GM18909 (cell line): ENCODE data around the gene ZBTB46.
"Not testable (repeated sequence)": the region's sequence is repeated elsewhere in the genome, so short reads cannot be mapped to it uniquely, and the experiment has no call there.

Source experiments
- ATAC-seq: cut with Tn5 transposase; IDR thresholded peaks from one replicate; pipeline ENCODE4 v1.9.1; 2021; ENCODE audit warnings: mild to moderate bottlenecking; ENCODE audit not compliant: unreplicated experiment, poor library complexity

The ZBTB46 gene

GRCh38 chr20:63830841-63831588, at the start of gene ZBTB46:
ZBTB46 (minus strand) TSS chr20:63831264; CDS start chr20:63790757, 40,507 bp downstream.
- ATAC-seq, result peak; percentile 51

GRCh38 chr20:63878899-63879663, 48.0 kb upstream of the ZBTB46 start:
- no peak for ATAC-seq

DNA sequence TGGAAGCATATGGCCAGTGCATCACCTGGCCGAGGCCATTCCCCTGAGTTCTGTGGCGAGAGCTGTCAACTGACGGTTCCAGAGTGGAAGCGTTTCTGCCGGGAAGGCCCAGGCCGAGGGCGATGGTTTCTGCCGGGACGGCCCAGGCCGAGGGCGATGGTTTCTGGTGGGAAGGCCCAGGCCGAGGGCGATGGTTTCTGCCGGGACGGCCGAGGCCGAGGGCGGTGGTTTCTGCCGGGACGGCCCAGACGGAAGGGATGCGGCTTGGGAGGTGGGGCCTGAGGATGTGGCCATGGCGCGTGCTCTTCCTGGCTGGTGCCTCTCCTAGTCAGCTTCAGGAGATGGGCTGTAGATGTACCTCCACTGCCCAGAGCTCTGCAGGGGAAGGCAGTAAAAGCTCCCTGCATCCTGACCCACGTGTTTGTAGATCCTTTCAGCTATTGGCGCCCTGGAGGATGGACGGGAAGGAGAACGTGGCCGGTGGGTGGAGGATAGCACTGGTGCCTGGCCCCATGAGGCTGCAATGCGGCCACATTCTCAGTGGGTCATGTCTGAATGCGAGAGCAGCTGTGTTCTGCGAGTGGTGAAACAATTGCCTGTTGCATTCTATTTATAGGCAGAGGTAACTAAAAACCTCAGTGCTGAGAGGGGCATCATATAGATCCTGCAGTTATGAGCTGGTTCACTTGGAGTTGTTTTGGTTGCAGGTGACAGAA, 46.8 kb upstream of the ZBTB46 start:
- no peak for ATAC-seq

DNA sequence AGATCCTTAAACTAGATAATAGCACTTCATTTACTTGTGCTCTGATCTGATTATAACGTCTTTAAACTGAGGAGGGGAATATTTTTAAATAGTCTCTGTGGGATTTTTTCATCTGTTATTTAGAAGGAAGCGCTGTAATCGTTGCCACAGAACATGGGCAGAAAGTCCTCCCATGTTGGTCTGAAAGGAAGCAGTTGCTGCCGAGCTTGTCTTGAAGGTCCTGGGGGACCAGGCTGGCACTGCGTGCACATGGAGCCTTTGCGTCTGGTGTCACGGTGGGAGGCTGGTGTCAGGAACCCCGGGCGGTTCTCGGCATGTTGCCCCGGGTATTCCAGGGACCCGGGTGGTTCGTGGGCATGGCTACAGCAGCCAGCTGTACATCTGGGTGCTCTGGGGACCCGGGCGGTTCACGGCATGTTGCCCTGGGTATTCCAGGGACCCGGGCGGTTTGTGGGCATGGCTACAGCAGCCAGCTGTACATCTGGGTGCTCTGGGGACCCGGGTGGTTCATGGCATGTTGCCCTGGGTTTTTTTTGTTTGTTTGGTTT, 45.5 kb upstream of the ZBTB46 start:
- no peak for ATAC-seq

GRCh38 chr20:63874241-63874640, 43.2 kb upstream of the ZBTB46 start:
- ATAC-seq, result not testable (repeated sequence)

DNA sequence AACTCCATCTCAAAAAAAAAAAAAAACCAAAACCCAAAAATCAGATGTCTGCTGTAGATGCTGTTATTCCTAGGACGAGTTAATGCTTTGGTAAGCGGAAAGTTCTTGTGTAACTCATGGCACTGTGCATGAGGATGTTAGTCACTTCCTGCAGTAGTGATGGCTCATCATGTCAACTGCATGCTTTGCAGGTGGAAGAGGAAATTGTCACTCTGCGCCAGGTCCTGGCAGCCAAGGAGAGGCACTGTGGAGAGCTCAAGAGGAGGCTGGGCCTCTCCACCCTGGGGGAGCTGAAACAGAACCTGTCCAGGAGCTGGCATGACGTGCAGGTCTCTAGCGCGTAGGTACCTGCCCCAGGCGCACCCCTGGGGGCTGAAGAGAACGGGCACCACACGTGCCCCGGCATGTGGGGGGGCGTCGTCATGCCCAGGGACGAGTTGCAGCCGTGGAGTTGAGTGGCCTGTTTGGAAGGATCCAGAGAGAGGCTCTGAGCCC, 42.5 kb upstream of the ZBTB46 start:
- ATAC-seq, result no peak

DNA sequence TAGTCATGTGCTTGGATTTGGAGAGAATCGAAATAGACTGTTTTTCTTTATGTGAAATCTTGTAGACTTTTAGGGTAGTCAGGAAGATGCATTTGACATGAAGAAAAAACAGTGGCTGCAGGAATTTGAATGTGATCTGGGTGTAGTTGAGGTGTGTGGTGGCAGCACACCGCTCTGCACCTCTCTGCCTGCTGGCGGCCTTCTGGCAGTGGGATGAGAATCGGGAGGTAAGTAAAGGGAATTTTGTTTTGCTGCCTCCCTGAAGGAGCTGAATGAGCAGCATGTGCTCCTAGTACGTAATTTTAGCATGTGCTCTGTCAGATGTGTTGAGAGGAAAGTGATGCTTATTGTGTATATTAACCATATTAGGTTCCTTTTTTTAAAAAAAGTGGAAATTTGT, 37.2 kb upstream of the ZBTB46 start:
- no peak for ATAC-seq

DNA sequence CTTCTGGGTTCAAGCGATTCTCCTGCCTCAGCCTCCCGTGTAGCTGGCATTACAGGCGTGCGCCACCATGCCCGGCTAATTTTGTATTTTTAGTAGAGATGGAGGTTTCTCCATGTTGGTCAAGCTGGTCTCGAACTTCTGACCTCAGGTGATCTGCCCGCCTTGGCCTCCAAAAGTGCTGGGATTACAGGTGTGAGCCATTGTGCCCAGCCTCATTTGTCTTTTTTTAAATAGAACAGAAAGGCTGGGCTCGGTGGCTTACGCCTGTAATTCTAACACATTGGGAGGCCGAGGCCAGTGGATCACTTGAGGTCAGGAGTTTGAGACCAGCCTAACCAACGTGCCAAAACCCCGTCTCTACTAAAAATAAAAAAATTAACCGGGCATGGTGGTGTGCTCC, 36.0 kb upstream of the ZBTB46 start:
- not testable (repeated sequence) for ATAC-seq

DNA sequence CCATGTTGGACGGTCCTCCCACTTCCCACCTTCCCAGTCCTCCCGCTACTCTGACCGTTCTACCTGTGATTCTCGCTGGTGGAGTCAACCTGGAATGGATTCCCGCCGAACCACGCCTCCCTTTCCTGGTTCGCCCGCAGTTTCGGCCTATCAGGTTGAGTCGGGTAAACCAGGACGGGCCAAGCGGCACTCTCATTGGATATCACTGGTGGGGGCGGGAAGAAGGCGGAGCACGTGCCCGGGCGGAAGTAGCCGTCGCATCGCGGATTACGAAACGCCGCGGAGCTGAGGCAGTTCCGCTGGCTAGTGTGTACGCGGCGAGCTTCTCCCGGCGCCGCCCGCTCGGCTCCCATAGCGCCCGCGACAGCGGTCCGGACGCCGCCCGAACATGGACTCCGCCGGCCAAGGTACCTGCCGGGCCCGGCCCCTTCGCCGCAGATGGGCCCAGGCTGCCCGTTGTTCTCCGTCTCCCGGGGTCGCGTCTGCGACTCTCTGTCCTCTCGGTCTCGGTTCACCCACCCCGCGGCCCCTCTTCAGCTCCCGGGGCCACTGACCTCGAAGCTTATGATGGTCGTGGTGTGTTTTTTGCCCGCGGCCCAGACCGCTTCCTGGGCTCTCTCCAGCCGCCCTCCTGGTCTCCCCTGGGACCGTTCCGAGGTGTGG, 34.0 kb upstream of the ZBTB46 start, which contains the start of gene TPD52L2:
TSS of gene TPD52L2 (plus strand) at position 293 of the 663 bp plus-strand sequence. CDS start at position 389, 96 bp downstream.
- peak; percentile 74 for ATAC-seq

- ATAC-seq, result peak; percentile 2
Observed at GRCh38 chr20:63864545-63864977, 33.5 kb upstream of the ZBTB46 start.

DNA sequence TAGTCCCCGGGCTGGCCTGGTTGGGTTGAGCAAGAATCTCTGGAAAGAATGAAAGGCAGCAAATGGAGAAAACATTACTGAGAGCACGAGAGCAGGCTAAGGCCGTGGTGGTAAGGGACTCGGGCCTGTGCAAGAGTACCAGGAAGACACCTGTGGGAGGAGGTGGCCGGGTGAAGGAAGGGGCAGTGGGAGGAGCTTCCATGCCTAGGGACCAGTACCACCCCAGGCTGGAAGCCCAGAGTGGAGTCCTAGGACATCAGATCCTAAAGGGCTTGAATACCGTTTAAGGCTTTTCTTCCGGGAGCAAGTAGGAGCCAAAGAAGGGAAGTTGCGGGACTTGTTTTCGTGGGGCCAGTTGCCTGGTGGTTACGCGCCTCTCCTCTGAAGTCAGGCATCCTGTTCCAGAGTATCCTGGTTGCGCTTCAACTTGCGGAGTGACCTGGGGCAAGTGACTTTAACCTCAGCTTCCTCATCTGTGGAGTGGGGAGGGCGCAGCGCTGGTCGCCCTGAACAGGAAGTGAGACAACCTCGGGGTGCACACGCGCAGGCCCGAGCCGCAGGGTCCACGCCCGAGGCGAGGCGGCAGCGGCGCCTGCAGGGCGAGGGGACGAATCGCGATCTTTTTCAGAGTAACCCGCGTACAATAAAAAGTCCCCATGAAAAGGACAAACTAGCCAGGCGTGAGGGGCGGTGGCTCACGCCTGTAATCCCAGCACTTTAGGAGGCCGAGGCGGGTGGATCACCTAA, 32.9 kb upstream of the ZBTB46 start:
- peak; percentile 63 for ATAC-seq

- ATAC-seq, result no peak
Observed at GRCh38 chr20:63863021-63863797, 32.1 kb upstream of the ZBTB46 start.

DNA sequence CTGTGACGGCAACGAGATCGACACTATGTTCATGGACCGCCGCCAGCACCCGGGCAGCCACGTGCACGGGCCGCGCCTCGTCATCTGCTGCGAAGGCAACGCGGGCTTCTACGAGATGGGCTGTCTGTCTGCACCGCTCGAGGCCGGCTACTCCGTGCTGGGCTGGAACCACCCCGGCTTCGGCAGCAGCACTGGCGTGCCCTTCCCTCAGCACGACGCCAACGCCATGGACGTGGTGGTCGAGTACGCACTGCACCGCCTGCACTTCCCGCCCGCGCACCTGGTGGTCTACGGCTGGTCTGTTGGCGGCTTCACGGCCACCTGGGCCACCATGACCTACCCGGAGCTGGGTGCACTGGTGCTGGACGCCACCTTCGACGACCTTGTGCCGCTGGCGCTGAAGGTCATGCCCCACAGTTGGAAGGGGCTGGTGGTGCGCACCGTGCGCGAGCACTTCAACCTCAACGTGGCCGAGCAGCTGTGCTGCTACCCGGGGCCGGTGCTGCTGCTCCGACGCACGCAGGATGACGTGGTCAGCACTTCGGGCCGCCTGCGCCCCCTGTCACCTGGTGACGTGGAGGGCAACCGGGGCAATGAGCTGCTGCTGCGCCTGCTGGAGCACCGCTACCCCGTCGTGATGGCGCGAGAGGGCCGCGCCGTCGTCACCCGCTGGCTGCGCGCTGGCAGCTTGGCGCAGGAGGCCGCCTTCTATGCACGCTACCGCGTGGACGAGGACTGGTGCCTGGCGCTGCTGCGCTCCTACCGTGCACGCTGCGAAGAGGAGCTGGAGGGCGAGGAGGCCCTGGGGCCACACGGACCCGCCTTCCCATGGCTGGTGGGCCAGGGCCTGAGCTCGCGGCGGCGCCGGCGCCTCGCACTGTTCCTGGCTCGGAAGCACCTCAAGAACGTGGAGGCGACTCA, 31.2 kb upstream of the ZBTB46 start:
- no peak for ATAC-seq

GRCh38 chr20:63861365-63861934, 30.4 kb upstream of the ZBTB46 start, which contains the start of gene ABHD16B:
ABHD16B (plus strand) TSS chr20:63861498; CDS start chr20:63861541, 43 bp downstream.
- no peak for ATAC-seq

DNA sequence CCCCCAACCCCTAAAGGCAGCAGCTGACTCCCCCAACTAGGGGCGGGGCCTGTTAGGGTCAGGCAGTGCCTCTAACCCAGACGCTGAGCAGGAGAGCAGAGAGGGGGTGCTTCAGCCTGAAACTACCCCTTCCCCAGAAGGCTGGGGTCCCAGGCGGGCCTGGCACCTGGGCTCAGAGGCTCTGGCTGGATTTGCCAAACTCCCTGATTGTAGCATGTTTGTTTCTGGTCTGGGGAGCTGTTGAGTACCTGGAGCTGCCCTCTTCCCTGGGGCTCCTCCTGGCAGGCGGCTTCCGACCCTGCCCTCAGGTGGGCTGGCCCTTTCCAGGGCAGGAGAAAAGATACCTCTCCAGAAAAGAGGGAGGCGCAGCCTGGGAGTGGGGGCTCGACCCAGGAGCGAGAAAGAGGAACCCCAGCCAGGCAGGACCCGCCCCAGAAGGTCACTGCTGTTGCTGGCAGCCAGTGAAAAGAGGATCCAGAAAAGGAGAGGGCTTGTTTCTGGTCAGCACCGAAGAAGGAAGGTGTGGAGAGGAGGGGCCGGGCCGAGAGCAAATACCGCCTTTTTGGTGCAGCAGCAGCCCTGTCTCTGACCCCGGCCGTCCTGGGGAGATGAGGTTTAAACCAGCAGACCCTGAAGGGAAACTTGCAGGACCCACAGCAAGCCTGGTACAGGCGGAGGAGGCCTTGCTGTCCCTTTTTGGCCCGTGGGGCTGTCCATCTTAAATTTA, 29.4 kb upstream of the ZBTB46 start:
- ATAC-seq, result no peak

- ATAC-seq, result no peak
Observed at GRCh38 chr20:63859166-63859699, 28.2 kb upstream of the ZBTB46 start.
